Prostate gland (tissue), 2 donors: ENCODE results near the gene C4orf36. TPM values are rescaled to one million over a fixed set of nuclear protein-coding genes. Genes with fewer than 3 reads are reported as not detected.

Source experiments
- DNase-seq: peaks from one replicate; pipeline ENCODE4 v3.0.0-alpha.2; 2019; ENCODE audit warnings: low spot score
- H3K27ac ChIP-seq, 2 donors: fragments of 200-600 bp; sonication (generic); 2 replicates each; pipeline ENCODE4 v1.5.1; 2017 to 2019
- H3K27me3 ChIP-seq: fragments of 200-600 bp; sonication (generic); replicated peaks from 2 replicates; pipeline ENCODE4 v1.5.1; 2019; ENCODE audit not compliant: insufficient read depth
- H3K36me3 ChIP-seq, 2 donors: fragments of 200-600 bp; sonication (generic); 1 replicate in 1 of 2; 2 replicates in 1 of 2; pipeline versions ENCODE4 v1.5.1 to v1.8.1; 2017 to 2019
- H3K4me1 ChIP-seq: fragments of 200-600 bp; sonication (generic); replicated peaks from 2 replicates; pipeline ENCODE4 v1.5.1; 2019
- H3K4me3 ChIP-seq, 2 donors: fragments of 200-600 bp; sonication (generic); 2 replicates each; pipeline ENCODE4 v1.5.1; 2017 to 2019
- H3K9me3 ChIP-seq: fragments of 200-600 bp; sonication (generic); 2 replicates; pipeline ENCODE4 v1.5.1; 2017
- POLR2A ChIP-seq: fragments of 450-650 bp; IDR thresholded peaks from one replicate; pipeline ENCODE4 v1.6.1; 2016; ENCODE audit warnings: antibody characterized with exemption, mild to moderate bottlenecking
- POLR2AphosphoS5 ChIP-seq: sonication (generic); formaldehyde crosslinking; IDR thresholded peaks from one replicate; pipeline ENCODE4 v1.6.1; 2017; ENCODE audit warnings: antibody characterized with exemption
- WGBS: methylation state at CpG from one replicate; pipeline ENCODE4 v1.1.5; 2018; 5-methylcytosine and 5-hydroxymethylcytosine counted together
- intact Hi-C: fragments of 100-400 bp; cut with DNase I; formaldehyde crosslinking; loops from one replicate; pipeline ENCODE4 v1.14.2; 2022
- total RNA-seq, 2 donors: library from RNA; depleted of rRNA; stranded (reverse); fragments of >200 nt; gene quantifications; one replicate each; pipeline ENCODE4 v1.1.0, GENCODE V29; 2016
- TF ChIP-seq, protein P1 (sequence below), 4 experiments: fragments of 200-600 bp in 2 of 4; fragments of 450-650 bp in 2 of 4; sonication (generic) in 2 of 4; IDR thresholded peaks; 1 replicate in 3 of 4; 2 replicates in 1 of 4; pipeline ENCODE4 v1.5.1; 2016 to 2019; ENCODE audit warnings: antibody characterized with exemption in 4 of 4, mild to moderate bottlenecking in 2 of 4, moderate library complexity in 2 of 4

C4orf36 gene
- total RNA-seq, 2 donors from 2014 or later, result 3.4 TPM; not detected in 1

DNA sequence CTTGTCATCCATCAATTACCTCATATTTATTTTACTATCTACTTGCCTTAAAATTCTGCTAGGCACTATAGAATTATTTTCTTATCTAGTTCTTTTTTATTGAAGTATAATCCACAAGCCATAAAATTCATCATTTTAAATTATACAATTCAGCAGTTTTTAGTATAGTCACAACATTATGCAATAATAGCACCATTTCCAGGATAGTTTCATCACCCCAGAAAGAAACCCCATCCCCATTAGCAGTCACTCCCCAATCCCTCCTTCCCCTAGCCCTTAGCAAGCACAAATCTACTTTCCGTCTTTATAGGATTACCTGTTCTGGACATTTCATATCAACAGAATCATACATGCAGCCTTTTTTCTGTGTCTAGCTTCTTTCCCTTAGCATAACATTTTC, 58.6 kb downstream of the C4orf36 start:
- intact Hi-C loops, result no loop called here
- DNase-seq, result no peak
- Histone ChIP-seq H3K27ac (no peak overlapping the region), H3K27me3 (no peaks in the 10 kb centered on the region), H3K9me3 (no peaks in the 10 kb centered on the region), H3K4me1 (no peaks in the 10 kb centered on the region), H3K4me3 (no peak overlapping the region), H3K36me3 (no peaks in the 10 kb centered on the region)
- no peak for TF ChIP-seq POLR2A
- TF ChIP-seq, protein P1, sequence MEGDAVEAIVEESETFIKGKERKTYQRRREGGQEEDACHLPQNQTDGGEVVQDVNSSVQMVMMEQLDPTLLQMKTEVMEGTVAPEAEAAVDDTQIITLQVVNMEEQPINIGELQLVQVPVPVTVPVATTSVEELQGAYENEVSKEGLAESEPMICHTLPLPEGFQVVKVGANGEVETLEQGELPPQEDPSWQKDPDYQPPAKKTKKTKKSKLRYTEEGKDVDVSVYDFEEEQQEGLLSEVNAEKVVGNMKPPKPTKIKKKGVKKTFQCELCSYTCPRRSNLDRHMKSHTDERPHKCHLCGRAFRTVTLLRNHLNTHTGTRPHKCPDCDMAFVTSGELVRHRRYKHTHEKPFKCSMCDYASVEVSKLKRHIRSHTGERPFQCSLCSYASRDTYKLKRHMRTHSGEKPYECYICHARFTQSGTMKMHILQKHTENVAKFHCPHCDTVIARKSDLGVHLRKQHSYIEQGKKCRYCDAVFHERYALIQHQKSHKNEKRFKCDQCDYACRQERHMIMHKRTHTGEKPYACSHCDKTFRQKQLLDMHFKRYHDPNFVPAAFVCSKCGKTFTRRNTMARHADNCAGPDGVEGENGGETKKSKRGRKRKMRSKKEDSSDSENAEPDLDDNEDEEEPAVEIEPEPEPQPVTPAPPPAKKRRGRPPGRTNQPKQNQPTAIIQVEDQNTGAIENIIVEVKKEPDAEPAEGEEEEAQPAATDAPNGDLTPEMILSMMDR (IDR thresholded peaks at IDR 0.05), result no peak
- no peak for TF ChIP-seq POLR2AphosphoS5
- 96% methylated on average over 1 of the region's 1 CpG for WGBS

DNA sequence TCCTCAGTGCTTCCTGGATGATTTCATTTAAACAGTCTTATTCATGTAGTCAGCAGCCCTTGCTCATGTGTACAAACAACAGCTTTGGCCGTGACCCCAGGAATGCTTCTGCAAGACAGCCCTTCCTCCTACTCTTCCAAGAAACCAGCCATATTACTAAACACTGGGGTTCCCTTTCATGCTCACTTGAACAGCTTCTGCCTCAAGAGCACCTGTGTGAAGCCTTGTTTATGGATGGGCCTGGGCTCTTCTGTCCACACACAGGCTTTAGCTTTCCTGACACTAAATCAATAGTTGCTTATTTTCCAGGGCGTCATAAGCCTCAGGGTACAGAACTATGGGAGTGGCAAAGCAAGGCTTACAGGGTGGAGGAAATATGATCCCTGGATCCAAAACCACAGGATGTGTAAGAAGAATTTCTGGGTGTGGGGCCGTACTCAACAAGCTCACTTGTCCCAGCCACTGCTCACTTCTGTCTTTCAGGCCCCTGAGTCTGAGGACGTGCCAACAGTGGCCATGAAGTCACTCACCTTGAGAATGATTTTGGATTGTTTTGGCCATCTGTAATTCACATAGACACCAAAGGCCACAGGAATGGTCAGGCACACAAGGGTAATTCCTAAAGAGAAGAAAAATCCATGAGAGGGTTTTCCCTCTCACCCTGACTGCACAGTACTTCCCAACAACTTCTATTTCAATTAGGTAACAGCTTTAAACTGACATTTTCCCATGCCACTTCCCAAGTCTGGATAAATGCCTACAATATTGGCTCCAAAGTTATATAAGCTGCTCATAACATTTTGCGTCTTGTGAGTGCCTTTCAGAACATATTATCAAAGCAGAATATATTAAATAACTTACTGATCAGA, 60.7 kb downstream of the C4orf36 start:
- no peak overlapping the region for H3K27ac ChIP-seq
- intact Hi-C loops, result no loop called here

More for the DNA sequence above, 60.7 kb downstream of the C4orf36 start:
- Histone ChIP-seq H3K9me3 (no peaks in the 10 kb centered on the region), H3K4me3 (no peak overlapping the region), H3K36me3 (no peaks in the 10 kb centered on the region), H3K27me3 (no peaks in the 10 kb centered on the region), H3K4me1 (no peaks in the 10 kb centered on the region)
- TF ChIP-seq POLR2A (no peak), POLR2AphosphoS5 (no peak)
- TF ChIP-seq, protein P1 (IDR thresholded peaks at IDR 0.05), result no peak
- 73% methylated on average over 5 of the region's 5 CpGs for WGBS
- DNase-seq, result no peak

Other genes starting within 250 kb of the C4orf36 start
- gene SLC10A6, start 43.0 kb downstream of the C4orf36 start, total RNA-seq, result under 1 TPM in 1 of 2 donors, not detected in 1; 0.32 TPM
- 10 to 100 TPM; 69.7 to 92.5 TPM for gene AFF1, start 42.6 kb upstream of the C4orf36 start, total RNA-seq